Right lobe of liver (tissue), 4 donors: ENCODE data around the gene TRIO.

Source experiments
- POLR2A ChIP-seq: fragments of 450-650 bp; IDR thresholded peaks from one replicate; pipeline ENCODE4 v1.6.1; 2017; ENCODE audit warnings: antibody characterized with exemption, mild to moderate bottlenecking
- TF ChIP-seq, protein P1 (sequence below), 4 donors: fragments of 200-600 bp in 3 of 4; fragments of 450-650 bp in 1 of 4; IDR thresholded peaks; one replicate each; pipeline versions ENCODE4 v1.5.1 to v1.8.0; 2016 to 2022; ENCODE audit warnings: antibody characterized with exemption in 4 of 4, mild to moderate bottlenecking in 2 of 4
- donor health status: DM: no; HTN: no; CAD: no.
- donor health status: DM: no; HTN: no; CAD: no.
- donor health status: DM: no; HTN: yes; CAD: no.

DNA sequence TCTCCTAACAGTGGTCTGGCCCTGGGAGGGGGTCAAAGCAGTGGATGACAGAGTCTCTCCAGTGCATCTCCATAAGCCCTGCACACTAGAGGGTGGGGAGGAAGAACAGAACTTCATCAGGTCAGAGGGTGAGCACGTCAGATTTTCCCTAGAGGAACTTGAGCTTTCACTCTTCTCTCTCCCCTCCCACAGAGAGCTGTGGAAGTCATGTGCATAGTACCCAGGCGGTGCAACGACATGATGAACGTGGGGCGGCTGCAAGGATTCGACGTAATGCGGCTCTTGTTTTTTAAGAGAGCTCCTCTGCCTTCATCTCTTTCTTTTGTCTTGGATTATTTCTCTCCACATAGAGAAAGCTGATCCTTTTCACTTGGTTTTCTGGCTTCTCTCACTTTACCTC lies 338.2 kb downstream of the TRIO start:
- TF ChIP-seq, protein P1, sequence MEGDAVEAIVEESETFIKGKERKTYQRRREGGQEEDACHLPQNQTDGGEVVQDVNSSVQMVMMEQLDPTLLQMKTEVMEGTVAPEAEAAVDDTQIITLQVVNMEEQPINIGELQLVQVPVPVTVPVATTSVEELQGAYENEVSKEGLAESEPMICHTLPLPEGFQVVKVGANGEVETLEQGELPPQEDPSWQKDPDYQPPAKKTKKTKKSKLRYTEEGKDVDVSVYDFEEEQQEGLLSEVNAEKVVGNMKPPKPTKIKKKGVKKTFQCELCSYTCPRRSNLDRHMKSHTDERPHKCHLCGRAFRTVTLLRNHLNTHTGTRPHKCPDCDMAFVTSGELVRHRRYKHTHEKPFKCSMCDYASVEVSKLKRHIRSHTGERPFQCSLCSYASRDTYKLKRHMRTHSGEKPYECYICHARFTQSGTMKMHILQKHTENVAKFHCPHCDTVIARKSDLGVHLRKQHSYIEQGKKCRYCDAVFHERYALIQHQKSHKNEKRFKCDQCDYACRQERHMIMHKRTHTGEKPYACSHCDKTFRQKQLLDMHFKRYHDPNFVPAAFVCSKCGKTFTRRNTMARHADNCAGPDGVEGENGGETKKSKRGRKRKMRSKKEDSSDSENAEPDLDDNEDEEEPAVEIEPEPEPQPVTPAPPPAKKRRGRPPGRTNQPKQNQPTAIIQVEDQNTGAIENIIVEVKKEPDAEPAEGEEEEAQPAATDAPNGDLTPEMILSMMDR (IDR thresholded peaks at IDR 0.05), result no peak
- TF ChIP-seq POLR2A, result no peak
